Lower leg skin (tissue), 4 donors: ENCODE measurements around the gene ELN. TPM values are rescaled to one million over a fixed set of nuclear protein-coding genes. Genes with fewer than 3 reads are reported as not detected.
"Not testable (repeated sequence)": the region's sequence is repeated elsewhere in the genome, so short reads cannot be mapped to it uniquely, and the experiment has no call there.

Experiments
- DNase-seq, 2 donors: peaks; one replicate each; pipeline ENCODE4 v3.0.0-alpha.2; 2019; ENCODE audit warnings: low spot score in 2 of 2
- H3K4me3 ChIP-seq: fragments of 200-600 bp; sonication (generic); 2 replicates; pipeline ENCODE4 v1.5.1; 2017; ENCODE audit warnings: mild to moderate bottlenecking, low read depth; ENCODE audit not compliant: poor library complexity, severe bottlenecking
- CTCF ChIP-seq, 3 donors: fragments of 450-650 bp; IDR thresholded peaks; one replicate each; pipeline ENCODE4 v1.5.1; 2016; ENCODE audit warnings: antibody characterized with exemption in 3 of 3, mild to moderate bottlenecking in 3 of 3, moderate library complexity in 2 of 3
- POLR2A ChIP-seq, 2 donors: fragments of 450-650 bp; IDR thresholded peaks; one replicate each; pipeline ENCODE4 v1.6.1; 2016 to 2017; ENCODE audit warnings: antibody characterized with exemption in 2 of 2, mild to moderate bottlenecking in 1 of 2, moderate library complexity in 1 of 2
- WGBS, 2 donors: methylation state at CpG; one replicate each; pipeline ENCODE4 v1.1.5; 2018; 5-methylcytosine and 5-hydroxymethylcytosine counted together
- intact Hi-C: fragments of 100-400 bp; cut with DNase I; formaldehyde crosslinking; loops from one replicate; pipeline ENCODE4 v1.15.0; 2023; ENCODE audit warnings: low total_unique reads
- total RNA-seq, 4 donors: library from RNA; depleted of rRNA; stranded (reverse); fragments of >200 nt; gene quantifications; one replicate each; pipeline ENCODE4 v1.1.0, GENCODE V29; 2016

ELN gene
- total RNA-seq, 4 donors from 2014 or later: 5.6 to 96.2 (median 32.4) TPM

- intact Hi-C loops: no loop called here
- WGBS, 2 donors: 90 to 91% methylated on average over 12 of the region's 12 CpGs
Observed at GRCh38 chr7:74040791-74041520, 13.0 kb downstream of the ELN start.

GRCh38 chr7:74042746-74043522, 15.0 kb downstream of the ELN start:
- TF ChIP-seq CTCF (IDR thresholded peaks at IDR 0.05) (no peak), POLR2A (IDR thresholded peaks at IDR 0.05) (no peak)
- no peak for DNase-seq
- 45 to 69% methylated on average over 18 to 23 of the region's 24 CpGs for WGBS, 2 donors
- no peak overlapping the region for H3K4me3 ChIP-seq
- intact Hi-C loops: no loop called here

More at GRCh38 chr7:74040791-74041520, 13.0 kb downstream of the ELN start:
- no peak for DNase-seq
- TF ChIP-seq CTCF (IDR thresholded peaks at IDR 0.05) (no peak), POLR2A (IDR thresholded peaks at IDR 0.05) (no peak)
- H3K4me3 ChIP-seq: no peak overlapping the region

GRCh38 chr7:74043523-74043951, 15.6 kb downstream of the ELN start:
- TF ChIP-seq CTCF (IDR thresholded peaks at IDR 0.05) (no peak), POLR2A (IDR thresholded peaks at IDR 0.05) (no peak)
- no peak for DNase-seq
- H3K4me3 ChIP-seq: no peak overlapping the region
- intact Hi-C loops: no loop called here
- 41 to 71% methylated on average over 9 of the region's 9 CpGs for WGBS, 2 donors

- no peak overlapping the region for H3K4me3 ChIP-seq
- intact Hi-C loops: no loop called here
- no peak for TF ChIP-seq POLR2A (IDR thresholded peaks at IDR 0.05)
- no peak for TF ChIP-seq CTCF (IDR thresholded peaks at IDR 0.05)
- DNase-seq: no peak
- 86 to 90% methylated on average over 17 to 20 of the region's 20 CpGs for WGBS, 2 donors
Observed at GRCh38 chr7:74044366-74045350, 16.7 kb downstream of the ELN start.

- DNase-seq, H3K4me3 ChIP-seq, intact Hi-C loops: not testable (repeated sequence)
- WGBS, 2 donors: 92 to 94% methylated on average over 7 of the region's 7 CpGs
Observed at GRCh38 chr7:74046581-74046980, 18.6 kb downstream of the ELN start.
